Large intestine (tissue), 3 donors: ENCODE results near the gene CCDC69. TPM values are rescaled to one million over a fixed set of nuclear protein-coding genes. Genes with fewer than 3 reads are reported as not detected.
"Not testable (repeated sequence)": the region's sequence is repeated elsewhere in the genome, so short reads cannot be mapped to it uniquely, and the experiment has no call there.

Experiments used
- DNase-seq, 2 donors: peaks; one replicate each; pipeline versions ENCODE4 v3.0.0 to v3.0.0-alpha.2; 2013
- H3K27ac ChIP-seq: one replicate; pipeline ENCODE4 v1.5.1; 2013; ENCODE audit warnings: low read length
- H3K27me3 ChIP-seq: 2 replicates; pipeline ENCODE4 v1.6.1; 2013; ENCODE audit warnings: low read length; ENCODE audit not compliant: control insufficient read depth, insufficient read depth
- H3K36me3 ChIP-seq: 2 replicates; pipeline ENCODE4 v1.6.1; 2013; ENCODE audit warnings: low read length; ENCODE audit not compliant: control insufficient read depth, insufficient read depth
- H3K4me1 ChIP-seq: one replicate; pipeline ENCODE4 v1.6.1; 2013; ENCODE audit warnings: low read length; ENCODE audit not compliant: control insufficient read depth, insufficient read depth
- H3K4me3 ChIP-seq: one replicate; pipeline ENCODE4 v1.5.1; 2013; ENCODE audit warnings: low read length
- H3K9me3 ChIP-seq: one replicate; pipeline ENCODE4 v1.6.1; 2013; ENCODE audit warnings: mild to moderate bottlenecking, low read depth, low read length, moderate library complexity; ENCODE audit not compliant: control insufficient read depth
- WGBS: methylation state at CpG from one replicate; pipeline ENCODE4 v1.1.5; 2013; ENCODE audit warnings: low lambda C conversion rate; ENCODE audit not compliant: insufficient coverage; 5-methylcytosine and 5-hydroxymethylcytosine counted together
- polyA plus RNA-seq: library from polyadenylated mRNA; unstranded; fragments of 120-200 nt; gene quantifications from one replicate; pipeline ENCODE4 v1.2.1, GENCODE V29; 2013

CCDC69 gene
- polyA plus RNA-seq, 1 donor, result 45.3 TPM

DNA sequence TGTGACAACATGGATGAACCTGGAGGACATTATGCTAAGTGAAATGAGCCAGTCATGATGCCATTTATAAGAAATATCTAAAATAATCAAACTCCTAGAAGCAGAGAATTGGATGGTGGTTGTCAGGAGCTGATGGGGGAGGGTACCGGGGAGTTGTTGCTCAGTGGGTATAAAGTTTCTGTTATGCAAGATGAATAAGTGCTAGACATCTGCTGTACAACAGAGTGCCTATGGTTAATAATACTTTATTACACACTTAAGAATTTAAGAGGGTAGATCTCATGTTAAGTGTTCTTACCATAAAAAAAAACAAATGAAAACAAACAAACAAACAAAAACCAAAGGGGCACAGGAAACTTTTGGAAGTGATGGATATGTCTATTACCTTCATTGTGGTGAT is 13.0 kb upstream of the CCDC69 start:
- Histone ChIP-seq H3K27me3 (peaks cover 4% of the 10 kb centered on the region), H3K36me3 (no peaks in the 10 kb centered on the region), H3K27ac (no peak overlapping the region), H3K9me3 (no peaks in the 10 kb centered on the region), H3K4me3 (no peak overlapping the region), H3K4me1 (peaks cover 9% of the 10 kb centered on the region)
- no CpG with 5 or more reads among the region's 1 CpG for WGBS
- no peak for DNase-seq

DNA sequence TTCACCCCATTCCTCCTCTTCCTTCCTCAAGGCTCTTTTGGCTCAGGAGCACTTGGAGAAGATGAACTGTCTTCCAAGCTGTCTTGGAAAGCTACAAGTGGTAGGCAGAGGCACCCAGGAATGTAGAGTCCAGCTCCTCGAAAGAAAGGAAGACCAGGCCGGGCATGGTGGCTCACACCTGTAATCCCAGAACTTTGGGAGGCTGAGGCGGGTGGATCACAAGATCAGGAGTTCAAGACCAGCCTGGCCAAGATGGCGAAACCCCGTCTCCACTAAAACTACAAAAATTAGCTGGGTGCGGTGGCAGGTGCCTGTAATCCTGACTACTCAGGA is 11.3 kb upstream of the CCDC69 start:
- H3K36me3 ChIP-seq, DNase-seq, H3K9me3 ChIP-seq, H3K4me3 ChIP-seq, H3K27me3 ChIP-seq, H3K4me1 ChIP-seq: not testable (repeated sequence)
- H3K27ac ChIP-seq, result peak overlapping the region; percentile 33
- WGBS, result no CpG with 5 or more reads among the region's 6 CpGs

DNA sequence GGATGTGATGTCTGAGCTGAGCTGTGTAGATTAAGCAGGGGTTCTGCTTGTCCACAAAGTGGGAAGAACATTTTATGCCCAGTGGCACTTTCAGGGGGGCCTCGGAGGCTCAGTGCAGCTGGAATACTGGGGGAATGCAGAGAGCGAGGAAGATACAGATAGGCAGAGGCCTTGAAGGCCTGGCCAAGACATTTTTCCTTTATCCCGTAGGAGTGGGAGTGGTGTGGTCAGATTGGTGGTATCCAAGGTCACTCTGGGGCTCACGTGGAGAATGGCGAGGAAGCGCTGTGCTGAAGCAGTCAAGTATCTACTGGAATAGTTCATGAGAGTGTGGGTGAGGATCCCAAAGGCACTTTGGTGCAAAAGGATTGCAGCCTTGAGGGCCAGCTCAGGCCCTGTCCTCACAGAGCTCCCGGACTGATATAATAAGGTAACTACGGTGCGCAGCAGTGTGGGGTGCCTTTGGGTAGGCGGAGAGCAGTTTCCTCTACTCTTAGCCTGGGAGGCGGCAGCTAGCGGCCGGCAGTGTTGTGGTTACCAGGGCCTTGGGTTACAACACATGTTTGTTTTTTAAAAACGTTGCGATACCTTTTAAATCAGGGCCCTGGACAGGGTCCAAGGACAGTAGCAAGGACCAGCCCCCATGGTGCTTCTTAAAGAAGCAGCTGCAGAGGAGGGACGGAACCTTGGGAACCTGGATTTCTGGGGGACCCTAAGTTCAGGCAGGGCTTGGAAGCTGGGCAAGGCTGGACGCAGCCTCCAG is 10.8 kb upstream of the CCDC69 start:
- peak; percentile 70 to 82 for DNase-seq
- no peaks in the 10 kb centered on the region for H3K9me3 ChIP-seq
- peaks cover 4% of the 10 kb centered on the region for H3K27me3 ChIP-seq
- no peak overlapping the region for H3K4me3 ChIP-seq
- peak overlapping the region; percentile 33 for H3K27ac ChIP-seq
- no CpG with 5 or more reads among the region's 17 CpGs for WGBS
- H3K36me3 ChIP-seq, result no peaks in the 10 kb centered on the region
- H3K4me1 ChIP-seq, result peaks cover 9% of the 10 kb centered on the region

DNA sequence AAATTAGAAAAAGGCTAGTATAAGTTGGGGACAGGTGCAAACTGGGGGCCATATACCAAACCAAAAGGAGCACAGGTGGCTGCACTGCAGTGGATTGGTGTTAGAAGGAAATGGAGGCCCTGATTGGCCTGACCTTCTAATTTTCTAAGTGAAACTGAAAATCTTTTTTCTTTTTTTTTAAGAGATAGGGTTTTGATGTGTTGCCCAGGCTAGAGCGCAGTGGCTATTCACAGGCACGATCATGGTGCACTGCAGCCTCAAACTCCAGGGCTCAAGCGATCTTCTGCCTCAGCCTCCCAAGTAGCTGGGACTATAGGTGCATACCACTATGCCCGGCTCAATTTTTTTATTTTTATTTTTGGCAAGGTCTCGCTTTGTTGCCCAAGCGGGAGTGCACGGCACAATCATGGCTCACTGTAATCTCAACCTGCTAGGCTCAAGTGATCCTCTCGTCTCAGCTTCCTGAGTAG is 9.8 kb upstream of the CCDC69 start:
- Histone ChIP-seq H3K4me1 (peaks cover 9% of the 10 kb centered on the region), H3K36me3 (no peaks in the 10 kb centered on the region), H3K4me3 (no peak overlapping the region), H3K27ac (no peak overlapping the region), H3K9me3 (no peaks in the 10 kb centered on the region), H3K27me3 (peaks cover 4% of the 10 kb centered on the region)
- whole genome bisulfite sequencing, result no CpG with 5 or more reads among the region's 8 CpGs
- DNase-seq, result no peak

DNA sequence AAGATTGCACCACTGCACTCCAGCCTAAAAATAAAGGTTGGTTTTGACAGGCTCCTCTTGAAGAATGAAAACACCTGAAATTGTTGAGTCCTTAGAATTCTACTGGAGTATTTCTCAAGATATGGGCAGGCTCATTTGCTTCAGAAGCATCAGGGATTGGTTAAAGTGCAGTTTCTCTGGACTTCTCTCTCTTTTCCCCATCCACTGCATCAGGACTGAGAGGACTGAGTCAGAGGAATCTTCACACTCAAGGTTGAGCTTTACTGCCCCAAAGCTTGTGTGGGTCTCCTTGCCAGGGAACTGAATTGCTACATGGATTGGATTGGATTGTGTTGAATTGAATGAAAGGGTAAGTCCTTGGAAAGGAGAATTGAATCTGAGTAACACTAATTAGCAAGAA is 7.5 kb upstream of the CCDC69 start:
- no peaks in the 10 kb centered on the region for H3K9me3 ChIP-seq
- peaks cover 9% of the 10 kb centered on the region for H3K4me1 ChIP-seq
- no peaks in the 10 kb centered on the region for H3K36me3 ChIP-seq
- H3K27ac ChIP-seq, result no peak overlapping the region
- no peak for DNase-seq
- H3K4me3 ChIP-seq, result no peak overlapping the region
- H3K27me3 ChIP-seq, result no peaks in the 10 kb centered on the region

DNA sequence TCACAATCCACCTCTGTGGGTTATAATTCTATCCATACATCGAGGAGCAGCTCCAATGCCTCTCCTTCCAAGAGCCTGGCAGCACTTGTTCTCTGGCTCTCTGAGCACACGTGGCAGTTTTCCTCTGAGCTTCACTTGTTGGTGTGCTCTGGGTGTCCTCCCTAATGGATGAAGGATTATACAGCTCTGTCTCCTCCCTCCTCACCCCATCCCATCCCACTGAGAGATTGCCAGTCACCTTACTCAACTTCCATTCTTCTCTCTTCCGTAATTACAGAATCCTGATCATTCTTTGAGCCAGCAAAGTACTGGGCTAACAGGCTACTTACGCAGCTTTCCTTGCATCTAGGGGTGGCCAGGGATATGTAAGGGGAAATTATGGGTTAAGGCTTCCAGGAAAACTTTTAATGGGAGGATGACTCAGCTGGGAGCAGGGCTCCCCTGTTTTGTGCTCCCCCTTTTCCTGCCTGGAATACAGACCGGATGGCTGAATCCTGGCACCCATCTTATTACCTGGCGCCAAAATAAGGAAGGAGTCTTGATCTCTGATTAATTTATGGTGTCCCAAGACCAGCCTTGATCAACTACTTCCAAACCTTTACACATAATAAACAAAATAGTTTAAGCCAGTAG is 6.3 kb upstream of the CCDC69 start:
- no peak for DNase-seq
- WGBS, result no CpG with 5 or more reads among the region's 6 CpGs
- Histone ChIP-seq H3K4me3 (no peak overlapping the region), H3K27ac (no peak overlapping the region), H3K9me3 (no peaks in the 10 kb centered on the region), H3K27me3 (no peaks in the 10 kb centered on the region), H3K36me3 (no peaks in the 10 kb centered on the region), H3K4me1 (peaks cover 8% of the 10 kb centered on the region)

DNA sequence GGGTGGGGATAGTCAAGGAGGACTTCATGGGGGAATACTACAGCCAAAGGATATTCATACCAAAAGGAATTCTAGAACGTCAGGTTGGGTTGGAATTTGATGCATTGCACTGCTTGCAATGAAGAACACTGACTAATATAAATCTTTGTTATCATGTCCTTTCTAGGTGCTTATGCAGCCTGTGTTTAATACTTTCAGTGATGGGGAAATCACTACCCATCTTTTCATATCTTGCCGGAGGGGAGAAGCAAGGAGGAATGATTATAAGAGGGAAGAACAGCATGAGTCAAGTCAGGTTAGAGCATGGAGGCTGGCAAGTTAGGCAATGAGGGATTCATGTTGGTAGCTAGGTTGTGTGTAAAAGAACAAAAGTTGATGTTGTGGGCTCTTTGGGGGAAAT is 5.1 kb upstream of the CCDC69 start:
- no peaks in the 10 kb centered on the region for H3K27me3 ChIP-seq
- no peak for DNase-seq
- no peak overlapping the region for H3K4me3 ChIP-seq
- no peaks in the 10 kb centered on the region for H3K4me1 ChIP-seq
- no peak overlapping the region for H3K27ac ChIP-seq
- 57% methylated on average over 1 of the region's 2 CpGs for WGBS
- no peaks in the 10 kb centered on the region for H3K36me3 ChIP-seq
- no peaks in the 10 kb centered on the region for H3K9me3 ChIP-seq

DNA sequence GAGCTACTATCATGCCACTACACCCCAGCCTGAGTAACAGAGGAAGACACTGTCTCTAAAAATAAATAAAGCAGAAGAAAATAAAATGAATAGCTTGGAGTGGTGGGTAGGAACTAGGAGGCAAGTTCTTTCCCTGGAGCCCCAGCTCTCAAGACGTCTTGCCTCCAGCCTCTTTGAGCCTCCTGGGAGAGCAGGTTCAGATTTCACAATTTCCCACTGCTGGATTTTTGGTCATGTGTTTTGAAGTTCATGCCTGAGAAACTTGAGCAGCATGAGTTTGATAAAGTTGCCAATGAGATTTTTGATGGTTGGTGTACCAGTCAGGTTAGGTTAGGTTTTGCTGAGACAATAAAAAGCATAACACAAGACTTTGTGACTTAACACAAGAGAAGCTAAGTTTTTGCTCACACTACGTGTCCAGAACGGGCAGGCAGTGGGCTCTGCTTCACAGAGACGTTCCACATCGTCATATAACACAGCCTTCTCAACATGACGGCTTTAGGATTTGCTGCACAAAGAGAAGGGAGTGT is 4.1 kb upstream of the CCDC69 start:
- no CpG with 5 or more reads among the region's 6 CpGs for WGBS
- DNase-seq, result no peak
- no peak overlapping the region for H3K4me3 ChIP-seq
- H3K9me3 ChIP-seq, result no peaks in the 10 kb centered on the region
- H3K27ac ChIP-seq, result no peak overlapping the region
- peaks cover 5% of the 10 kb centered on the region for H3K4me1 ChIP-seq
- H3K36me3 ChIP-seq, result no peaks in the 10 kb centered on the region
- no peaks in the 10 kb centered on the region for H3K27me3 ChIP-seq

DNA sequence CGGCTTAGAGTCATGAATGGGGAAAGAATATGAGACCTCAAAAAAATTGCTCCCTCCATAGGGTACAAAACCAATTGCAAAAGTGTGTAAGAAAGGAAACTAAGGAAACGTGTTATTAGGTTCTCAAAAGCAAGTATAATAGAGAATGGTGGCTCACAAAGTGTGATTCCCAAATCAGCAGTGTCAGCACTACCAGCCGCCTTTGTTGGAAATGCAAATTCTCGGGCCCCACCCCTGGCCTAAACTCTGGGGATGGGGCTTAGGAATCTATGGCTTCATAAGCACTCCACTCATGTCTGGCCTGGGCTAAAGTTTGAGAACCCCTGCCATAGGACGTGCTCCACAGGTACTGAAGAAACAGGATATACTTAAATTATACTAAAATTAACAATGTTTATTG is 1.6 kb upstream of the CCDC69 start:
- Histone ChIP-seq H3K9me3 (no peaks in the 10 kb centered on the region), H3K27me3 (no peaks in the 10 kb centered on the region), H3K4me3 (no peak overlapping the region), H3K36me3 (no peaks in the 10 kb centered on the region), H3K27ac (no peak overlapping the region), H3K4me1 (peaks cover 21% of the 10 kb centered on the region)
- no peak for DNase-seq
- WGBS, result 100% methylated on average over 1 of the region's 5 CpGs

DNA sequence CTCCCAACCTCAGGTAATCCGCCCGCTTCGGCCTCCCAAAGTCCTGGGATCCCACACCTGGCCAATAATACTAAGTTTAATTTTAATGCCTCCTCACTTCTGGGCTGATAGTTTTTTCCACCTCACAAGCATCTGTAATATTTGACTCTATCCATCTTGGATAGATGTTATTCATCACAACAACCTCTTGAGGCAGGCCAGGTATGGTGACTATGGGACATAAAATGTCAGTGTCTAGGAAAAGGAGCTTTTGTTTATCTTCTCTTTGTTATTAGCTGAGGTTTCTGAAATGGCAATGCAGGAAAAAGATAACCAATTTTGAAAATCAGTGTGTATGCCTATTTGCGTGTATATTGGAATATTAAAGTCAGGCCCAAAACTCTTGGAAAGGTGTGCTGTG is 1.2 kb upstream of the CCDC69 start:
- Histone ChIP-seq H3K4me1 (peaks cover 21% of the 10 kb centered on the region), H3K36me3 (no peaks in the 10 kb centered on the region), H3K9me3 (no peaks in the 10 kb centered on the region), H3K4me3 (no peak overlapping the region), H3K27ac (no peak overlapping the region), H3K27me3 (no peaks in the 10 kb centered on the region)
- 100% methylated on average over 1 of the region's 4 CpGs for WGBS
- DNase-seq, result no peak

DNA sequence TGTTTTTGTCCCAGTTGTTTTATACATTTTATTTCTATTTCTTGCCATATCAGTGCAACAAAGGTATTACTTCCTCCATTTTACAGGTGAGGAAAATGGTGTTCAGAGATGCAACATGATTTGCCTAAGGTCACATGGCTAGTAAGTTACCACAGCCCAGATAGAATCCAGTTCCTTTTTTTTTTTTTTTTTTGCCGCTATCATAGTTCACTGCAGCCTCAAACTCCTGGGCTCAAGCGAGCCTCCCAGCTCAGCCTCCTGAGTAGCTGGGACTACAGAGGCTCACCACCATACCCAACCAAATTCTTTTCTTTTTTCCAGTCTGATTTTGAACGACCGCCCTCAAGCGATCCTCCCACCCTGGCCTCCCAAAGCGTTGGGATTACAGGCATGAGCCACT is 480 bp upstream of the CCDC69 start:
- no CpG with 5 or more reads among the region's 6 CpGs for WGBS
- peak overlapping the region; percentile 88 for H3K4me3 ChIP-seq
- peak overlapping the region; percentile 76 for H3K27ac ChIP-seq
- peaks cover 21% of the 10 kb centered on the region for H3K4me1 ChIP-seq
- no peaks in the 10 kb centered on the region for H3K9me3 ChIP-seq
- no peaks in the 10 kb centered on the region for H3K27me3 ChIP-seq
- no peak for DNase-seq
- H3K36me3 ChIP-seq, result no peaks in the 10 kb centered on the region
